Activated CD4-positive, alpha-beta T cell treated with anti-CD3 and anti-CD28 coated beads, Interleukin-2, amount 50 U/mL, for 16 hours (primary cell): ENCODE data around the gene MPST.

Experiments
- DNase-seq: peaks from one replicate; pipeline ENCODE4 v3.0.0-alpha.2; 2020

MPST gene

DNA sequence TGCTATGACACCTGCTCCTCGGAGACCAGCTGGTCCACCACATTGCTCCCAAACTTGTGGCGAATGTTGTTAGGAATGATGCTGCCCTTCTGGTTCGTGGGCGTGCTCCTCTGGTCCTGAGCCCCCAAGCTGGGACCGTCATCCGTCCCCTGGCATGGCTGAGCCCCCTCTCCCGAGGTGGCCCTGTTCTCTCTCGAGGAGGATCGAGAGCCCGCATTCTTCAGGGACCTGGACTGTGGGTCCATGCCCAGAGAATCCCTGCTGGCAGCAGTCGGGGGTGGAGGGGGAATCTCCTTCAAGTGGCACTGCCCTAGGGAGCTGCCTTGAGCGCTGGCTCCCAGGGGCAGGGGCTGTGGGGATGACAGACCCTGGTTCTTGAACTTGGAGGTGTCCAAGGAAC lies 17.7 kb upstream of the MPST start:
- DNase-seq: no peak

DNA sequence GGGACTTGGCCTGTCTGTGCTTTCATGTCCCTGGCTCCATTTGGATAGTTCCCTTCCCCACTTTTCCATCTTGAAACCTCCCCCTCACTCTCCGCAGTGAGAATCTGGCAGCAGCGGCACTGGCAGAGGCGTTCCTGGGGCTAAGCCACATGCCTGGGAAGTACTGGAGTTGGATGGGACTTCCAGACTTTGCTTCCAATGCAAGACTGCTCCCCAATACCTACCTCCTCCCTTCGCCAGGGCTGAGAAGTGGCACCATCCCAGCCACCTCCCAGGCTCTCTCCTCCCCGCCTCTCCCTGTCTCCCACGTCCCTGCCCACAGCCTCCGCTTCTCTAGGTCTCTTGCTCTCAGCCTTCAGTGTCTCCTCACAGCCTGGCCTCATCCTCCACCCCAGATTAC lies 16.9 kb upstream of the MPST start:
- DNase-seq: no peak

DNA sequence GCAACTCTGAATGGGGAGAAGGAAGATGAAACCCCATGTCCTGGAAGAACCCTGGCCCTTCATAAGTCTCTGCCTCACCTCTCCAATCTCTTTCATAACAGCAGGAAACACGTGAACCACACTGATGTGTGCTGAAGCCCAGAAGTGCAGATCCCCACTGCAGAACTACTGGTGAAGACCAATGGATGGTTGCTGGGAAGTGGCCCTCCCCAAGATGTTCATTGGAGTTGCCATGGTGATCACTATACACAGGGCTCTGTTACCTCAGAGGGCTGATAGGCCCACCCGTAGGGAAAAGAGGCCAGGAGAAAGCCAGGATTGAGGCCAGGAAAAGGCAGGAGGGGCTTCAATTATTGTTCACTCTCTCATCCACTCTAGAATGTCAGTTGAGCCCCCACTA lies 11.9 kb upstream of the MPST start:
- no peak for DNase-seq

- DNase-seq: no peak
These were observed 11.2 kb upstream of the MPST start for GRCh38 chr22:37008365-37008764.

GRCh38 chr22:37009490-37009889 lies 10.1 kb upstream of the MPST start:
- no peak for DNase-seq

DNA sequence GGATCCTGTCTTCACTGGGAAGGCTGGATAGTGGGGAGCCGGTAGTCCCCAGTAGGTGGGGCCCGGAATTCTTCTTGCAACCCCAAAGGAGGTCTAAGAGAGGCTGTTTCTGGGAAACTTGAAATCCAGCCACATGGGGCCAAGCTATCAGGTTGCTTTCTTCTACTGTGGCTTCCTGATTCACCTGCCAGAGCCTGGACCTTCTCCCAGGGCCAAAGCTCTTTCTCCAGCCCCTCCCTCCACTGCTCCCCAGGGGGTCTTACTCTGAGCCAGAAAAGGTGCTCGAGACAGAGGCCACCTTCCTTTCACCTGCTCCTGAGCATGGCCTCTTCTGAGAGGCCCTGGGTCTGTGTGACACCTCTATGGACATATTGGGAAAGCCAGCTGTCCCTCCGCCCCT lies 9.4 kb upstream of the MPST start:
- DNase-seq: no peak

- DNase-seq: no peak
These were observed 8.6 kb upstream of the MPST start for GRCh38 chr22:37010976-37011375.

DNA sequence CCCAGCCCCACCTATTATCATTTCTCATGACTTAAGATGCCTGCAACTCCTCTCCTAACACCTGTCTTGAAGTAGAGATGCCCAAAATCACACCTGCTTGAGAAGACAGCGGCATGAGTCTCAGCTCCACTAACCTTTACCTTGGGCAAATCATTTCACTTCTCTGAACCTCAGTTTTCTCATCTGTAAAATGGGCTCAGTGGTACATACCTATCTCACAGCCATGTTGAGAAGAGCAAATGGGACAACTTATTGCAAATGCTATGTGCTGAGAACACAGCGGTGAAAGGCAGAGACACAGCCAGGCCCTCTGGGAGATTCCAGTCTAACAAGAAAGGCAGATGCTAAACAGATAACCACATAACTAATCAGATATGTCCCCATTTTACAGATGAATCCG lies 8.1 kb upstream of the MPST start:
- no peak for DNase-seq

DNA sequence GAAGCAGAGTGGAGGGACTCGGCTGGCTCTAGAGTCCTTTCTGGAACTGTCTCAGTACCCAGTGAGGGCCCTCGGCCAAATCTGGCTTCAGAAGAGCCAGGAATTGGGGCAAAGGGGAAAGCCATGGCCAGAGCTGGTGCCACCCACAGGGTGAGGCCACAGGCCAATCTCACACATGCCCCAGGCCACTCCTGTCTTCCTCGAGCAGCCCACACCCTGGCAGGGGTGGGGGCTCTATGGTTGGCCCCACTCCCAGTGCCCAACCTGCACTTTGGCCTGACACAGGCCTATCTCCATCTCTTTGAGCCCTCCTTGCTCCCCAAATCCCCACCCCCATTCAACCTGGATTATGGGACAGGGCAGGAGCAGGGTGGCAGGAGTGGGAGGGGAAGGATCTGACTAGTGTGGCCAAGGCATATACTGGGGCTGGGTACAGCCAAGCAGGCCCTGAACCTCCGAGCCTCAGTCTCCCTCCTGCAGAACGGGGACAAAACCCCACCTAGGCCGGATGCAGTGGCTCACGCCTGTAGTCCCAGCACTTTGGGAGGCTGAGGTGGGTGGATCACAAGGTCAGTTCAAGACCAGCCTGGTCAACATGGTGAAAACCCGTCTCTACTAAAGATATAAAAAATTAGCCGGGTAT lies 7.2 kb upstream of the MPST start:
- DNase-seq: no peak

GRCh38 chr22:37012956-37013355 lies 6.6 kb upstream of the MPST start:
- DNase-seq: no peak

GRCh38 chr22:37014415-37014806 lies 5.1 kb upstream of the MPST start:
- no peak for DNase-seq

GRCh38 chr22:37014835-37015586 lies 4.5 kb upstream of the MPST start:
- no peak for DNase-seq

DNA sequence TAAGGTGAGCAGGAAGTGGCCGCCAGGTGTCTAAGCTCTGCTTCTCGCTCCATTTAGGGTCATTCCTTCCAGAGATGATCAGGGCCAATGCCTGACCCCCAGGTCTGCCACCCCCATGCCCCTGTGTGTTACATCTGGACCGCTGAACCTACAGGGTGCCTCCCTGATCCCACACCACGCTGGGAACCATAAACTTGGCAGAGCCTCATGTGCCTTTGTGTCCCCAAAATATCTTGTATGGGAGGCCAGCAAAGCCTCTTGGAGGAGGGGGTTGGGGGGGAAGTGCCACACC lies 4.0 kb upstream of the MPST start:
- DNase-seq: no peak

GRCh38 chr22:37016134-37016910 lies 3.2 kb upstream of the MPST start:
- DNase-seq: no peak

DNA sequence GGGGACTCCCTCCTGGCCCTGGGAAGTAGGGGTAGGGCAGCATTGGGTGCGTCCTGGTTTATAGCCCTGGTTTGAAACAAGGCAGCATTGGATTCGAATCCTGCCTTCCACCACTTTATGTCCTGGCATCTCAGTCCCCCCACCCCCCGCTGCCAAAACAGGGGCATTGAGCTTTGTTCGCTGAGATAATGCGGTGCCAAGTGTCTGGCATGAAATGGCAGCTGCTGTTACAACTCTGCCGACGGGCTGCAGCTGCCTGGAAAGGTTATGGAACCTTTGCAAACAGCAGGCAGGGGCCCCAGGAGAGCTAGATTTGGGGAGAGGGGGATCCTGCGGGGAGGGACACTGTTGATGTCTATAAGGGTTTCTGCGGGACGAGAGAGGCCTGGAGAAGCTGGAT lies 2.2 kb upstream of the MPST start:
- DNase-seq: no peak

DNA sequence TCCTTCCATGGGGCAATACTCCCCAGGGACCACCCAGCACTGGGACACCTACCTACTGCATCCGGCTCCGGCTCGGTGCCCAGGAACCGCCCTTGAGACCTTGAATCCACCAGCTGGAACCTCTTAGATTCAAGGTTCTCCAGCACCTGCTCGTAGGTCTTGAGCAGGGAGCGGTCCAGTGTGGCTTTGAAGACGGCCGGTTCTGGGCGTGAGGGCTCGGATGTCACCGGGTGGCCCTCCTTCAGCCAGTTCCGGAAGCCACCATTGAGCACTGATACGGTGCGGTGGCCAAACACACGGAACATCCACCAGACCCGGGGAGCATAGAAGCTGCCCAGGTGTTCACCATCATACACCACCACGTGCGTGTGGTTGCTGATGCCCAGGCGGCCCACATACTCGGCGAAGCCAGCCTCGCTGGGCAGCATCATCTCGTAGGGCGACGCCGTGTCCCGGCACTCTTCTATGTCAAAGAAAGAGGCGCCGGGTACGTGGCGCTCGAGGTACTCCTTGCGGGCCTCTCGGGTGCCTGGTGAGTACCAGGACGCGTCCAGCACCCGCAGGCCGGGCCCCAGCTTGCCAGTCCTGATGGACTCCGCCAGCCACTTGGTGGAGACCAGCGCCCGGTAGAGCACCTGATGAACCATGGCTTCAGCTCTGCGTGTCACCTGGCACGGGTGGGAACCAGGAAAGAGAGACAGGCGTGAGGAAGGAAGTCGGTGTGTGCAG lies 1.3 kb upstream of the MPST start:
- DNase-seq: no peak

DNA sequence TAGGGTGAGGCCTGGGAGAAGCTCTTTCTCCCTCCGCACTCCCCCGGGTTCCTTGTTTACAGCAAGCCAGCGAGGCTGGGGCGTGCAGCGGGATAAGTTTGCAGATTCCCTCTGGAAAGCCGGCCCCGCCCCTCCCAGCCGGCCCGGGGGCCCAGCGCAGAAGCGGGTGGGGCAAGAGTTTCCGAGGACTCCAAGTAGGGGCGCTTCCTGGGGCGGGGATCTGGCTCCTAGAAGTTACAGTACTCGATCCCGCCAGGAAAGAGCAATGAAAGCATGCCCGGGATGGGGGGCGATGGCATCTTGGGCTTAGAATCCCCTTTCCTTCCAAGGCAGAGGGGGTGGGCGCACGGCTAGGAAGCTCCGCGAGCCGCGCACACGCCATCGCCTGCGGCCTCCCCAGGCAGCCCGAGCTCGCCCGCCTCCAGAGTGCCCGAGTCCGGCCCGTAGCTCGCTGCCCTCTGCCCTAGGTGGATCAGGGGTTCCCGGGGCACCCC lies 680 bp upstream of the MPST start:
- no peak for DNase-seq

DNA sequence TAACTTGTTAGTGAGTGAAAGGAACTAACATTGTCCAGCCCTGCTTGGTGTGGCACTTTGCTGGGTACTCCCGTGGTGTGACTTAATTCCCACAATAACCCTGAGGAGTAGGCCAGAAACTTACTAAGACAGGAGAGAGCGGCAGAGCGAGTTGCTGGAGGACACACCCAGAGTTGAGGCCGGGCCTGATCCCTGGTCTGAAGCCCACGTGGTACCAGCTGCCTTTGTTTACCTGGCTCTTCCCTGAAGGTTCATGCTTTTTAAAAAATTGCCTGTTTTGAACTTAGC lies 594 bp downstream of the MPST start:
- DNase-seq: no peak

GRCh38 chr22:37021041-37021440 lies 1.5 kb downstream of the MPST start:
- DNase-seq: no peak

DNA sequence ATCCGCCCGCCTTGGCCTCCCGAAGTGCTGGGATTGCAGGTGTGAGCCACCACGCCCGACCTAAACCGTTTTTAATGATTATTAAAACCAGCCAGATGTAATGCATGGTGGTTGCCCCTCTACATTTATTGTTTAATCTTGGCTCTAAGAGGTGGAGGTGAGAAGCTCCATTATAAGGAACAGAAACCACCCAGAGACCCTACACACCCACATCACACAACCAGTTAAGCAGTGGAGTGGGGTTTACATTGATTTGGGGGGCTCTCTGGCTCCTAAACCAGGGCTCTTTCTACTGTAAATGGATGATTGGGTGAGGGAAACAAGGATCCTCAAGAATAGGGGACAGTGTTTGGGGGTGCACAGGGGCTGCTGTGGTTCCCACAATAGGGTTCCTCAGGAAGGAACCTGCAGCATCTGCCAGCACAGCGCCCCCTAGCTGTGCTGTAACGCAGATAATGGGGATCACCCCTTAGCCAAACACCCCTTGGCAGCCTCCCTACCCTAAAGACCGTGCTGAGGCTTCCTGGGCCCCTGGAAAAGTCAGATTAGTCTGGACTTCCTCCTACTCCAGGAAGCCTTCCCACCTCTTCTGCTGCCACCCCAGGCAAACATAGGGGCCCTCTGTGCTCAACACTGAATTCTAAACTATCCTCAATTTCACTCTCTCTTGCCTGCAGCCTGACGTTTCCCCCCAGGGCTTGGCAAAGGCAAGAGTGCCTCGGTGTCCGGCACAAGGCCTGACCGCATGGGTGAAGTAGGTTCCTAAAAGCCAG lies 2.4 kb downstream of the MPST start:
- DNase-seq: peak; percentile 66

DNA sequence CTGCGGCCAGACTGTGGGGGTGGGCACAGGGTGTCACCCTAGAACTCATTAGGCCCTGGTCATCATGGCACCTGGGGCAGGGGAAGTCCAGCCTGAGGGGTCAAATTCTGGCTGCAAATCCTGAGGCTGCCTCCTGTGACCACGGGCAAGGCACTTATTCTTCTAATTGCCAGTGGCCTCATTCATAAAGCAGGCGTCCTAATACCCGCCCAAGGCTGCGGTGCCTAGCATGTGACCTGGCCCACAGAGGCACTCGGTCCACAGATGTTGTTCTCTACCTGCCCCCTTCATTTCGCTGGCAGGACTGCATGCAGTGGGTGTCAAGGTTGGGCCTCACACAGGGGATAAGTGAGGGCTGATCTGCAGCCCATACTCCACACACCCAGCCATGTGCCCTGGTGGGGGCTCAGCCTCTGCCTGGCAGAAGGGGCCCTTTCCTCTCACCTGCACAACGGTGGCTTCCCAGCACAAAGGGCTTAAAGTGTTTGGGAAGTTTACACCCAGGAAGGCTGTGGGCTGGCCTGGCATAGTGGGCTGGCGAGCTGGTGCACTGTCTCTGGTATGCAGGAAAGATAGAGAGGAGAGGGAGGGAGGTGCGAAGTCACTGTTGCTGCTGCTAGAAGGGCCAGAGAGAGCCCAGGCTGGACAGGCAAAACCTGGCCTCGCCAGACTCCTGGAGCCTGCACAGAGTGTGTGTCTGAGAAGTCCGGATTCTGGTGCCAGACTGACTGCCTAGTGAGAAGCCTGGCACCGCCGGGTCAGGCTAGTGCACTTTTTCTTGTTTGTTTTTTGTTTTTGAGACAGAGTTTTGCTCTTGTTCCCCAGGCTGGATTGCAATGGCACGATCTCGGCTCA lies 3.2 kb downstream of the MPST start:
- no peak for DNase-seq

DNA sequence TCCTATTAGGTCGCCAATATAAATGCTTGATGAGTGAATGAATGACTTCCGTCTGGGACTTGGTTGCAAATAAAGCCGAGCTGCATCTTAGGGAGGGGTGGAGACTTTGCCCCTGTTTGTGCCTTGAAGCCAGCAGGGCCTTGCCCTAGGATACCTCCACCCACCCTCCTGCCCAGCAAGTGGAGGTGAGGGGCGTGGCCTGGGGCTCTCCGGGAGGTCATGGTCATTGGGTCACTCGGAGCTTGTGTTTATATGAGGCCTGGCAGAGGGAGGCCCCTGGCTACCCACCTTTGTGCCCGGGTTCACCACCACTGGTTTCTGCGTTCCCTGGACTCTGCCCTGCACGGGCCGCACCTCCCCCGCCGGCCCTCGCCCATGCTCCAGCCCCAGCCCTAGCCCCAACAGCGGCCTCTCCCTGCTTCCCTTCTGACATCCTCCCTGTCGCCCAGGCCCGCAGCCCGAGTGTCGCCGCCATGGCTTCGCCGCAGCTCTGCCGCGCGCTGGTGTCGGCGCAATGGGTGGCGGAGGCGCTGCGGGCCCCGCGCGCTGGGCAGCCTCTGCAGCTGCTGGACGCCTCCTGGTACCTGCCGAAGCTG lies 4.3 kb downstream of the MPST start:
- no peak for DNase-seq
